GM13976 (cell line): ENCODE measurements around the gene SCN4A.

Source experiments
- DNase-seq: peaks from one replicate; pipeline ENCODE4 v3.0.0; 2012; ENCODE audit warnings: low spot score
- CTCF ChIP-seq: IDR thresholded peaks from 2 replicates; pipeline ENCODE4 v1.5.1; 2012; ENCODE audit warnings: borderline replicate concordance, mild to moderate bottlenecking; ENCODE audit not compliant: insufficient read depth; ENCODE audit errors: extremely low read depth, missing control alignments, control extremely low read depth
- in situ Hi-C: fragments of 300-500 bp; cut with MboI; formaldehyde crosslinking; loops from one replicate; pipeline ENCODE4 v1.12.0; 2022; ENCODE audit warnings: low sequenced_read_pairs, mixed read lengths, inconsistent platforms; ENCODE audit not compliant: unreplicated experiment

SCN4A gene

GRCh38 chr17:63937920-63938319 is 34.8 kb downstream of the SCN4A start:
- in situ Hi-C loops: no loop called here
- TF ChIP-seq CTCF: no peak
- DNase-seq: no peak

GRCh38 chr17:63937319-63937718 is 35.4 kb downstream of the SCN4A start:
- in situ Hi-C loops: no loop called here
- no peak for TF ChIP-seq CTCF
- DNase-seq: no peak

GRCh38 chr17:63934183-63935112 is 38.3 kb downstream of the SCN4A start:
- in situ Hi-C loops: no loop called here
- DNase-seq: no peak
- no peak for TF ChIP-seq CTCF

- TF ChIP-seq CTCF: no peak
- DNase-seq: no peak
- in situ Hi-C loops: no loop called here
These were observed 39.1 kb downstream of the SCN4A start for GRCh38 chr17:63933598-63933997.

GRCh38 chr17:63932721-63933120 is 40.0 kb downstream of the SCN4A start:
- TF ChIP-seq CTCF: no peak
- in situ Hi-C loops: no loop called here

GRCh38 chr17:63931981-63932561 is 40.6 kb downstream of the SCN4A start, which contains the start of gene CD79B:
CD79B (minus strand) TSS chr17:63932331; CDS start chr17:63932261, 70 bp downstream.
- in situ Hi-C loops: no loop called here

More at GRCh38 chr17:63932721-63933120, 40.0 kb downstream of the SCN4A start:
- DNase-seq: no peak

More at GRCh38 chr17:63931981-63932561, 40.6 kb downstream of the SCN4A start, which contains the start of gene CD79B:
- peak; percentile 93 for DNase-seq
- TF ChIP-seq CTCF: no peak
